NB4 (cell line): ENCODE measurements around the gene IL10RA.
A peak's percentile ranks its signal among the peaks of the same experiment; 100 is the strongest.
"Not testable (repeated sequence)": the region's sequence is repeated elsewhere in the genome, so short reads cannot be mapped to it uniquely, and the experiment has no call there.

Experiments used
- DNase-seq: peaks from one replicate; pipeline ENCODE4 v3.0.0; 2010; ENCODE audit warnings: low read depth
- H3K4me3 ChIP-seq: one replicate; pipeline ENCODE4 v1.5.1; 2011; ENCODE audit warnings: mild to moderate bottlenecking, low read depth, low read length, moderate library complexity
- CTCF ChIP-seq: IDR thresholded peaks from one replicate; pipeline ENCODE4 v1.5.1; 2012; ENCODE audit warnings: low read depth, low read length
- MYC ChIP-seq: IDR thresholded peaks from 2 replicates; pipeline ENCODE4 v1.6.1; 2011; ENCODE audit warnings: low read depth, low read length
- POLR2A ChIP-seq: IDR thresholded peaks from 2 replicates; pipeline ENCODE4 v1.6.1; 2011; ENCODE audit warnings: mild to moderate bottlenecking; ENCODE audit not compliant: insufficient read length; ENCODE audit errors: extremely low read depth
- TF ChIP-seq, protein P1 (sequence below): IDR thresholded peaks from 2 replicates; pipeline ENCODE4 v1.6.1; 2011; ENCODE audit warnings: low read depth, low read length

Gene IL10RA

GRCh38 chr11:117944554-117944953, 41.6 kb upstream of the IL10RA start:
- TF ChIP-seq MYC (no peak), POLR2A (no peak), CTCF (no peak)
- TF ChIP-seq, protein P1, sequence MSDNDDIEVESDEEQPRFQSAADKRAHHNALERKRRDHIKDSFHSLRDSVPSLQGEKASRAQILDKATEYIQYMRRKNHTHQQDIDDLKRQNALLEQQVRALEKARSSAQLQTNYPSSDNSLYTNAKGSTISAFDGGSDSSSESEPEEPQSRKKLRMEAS = no peak
- no peak for DNase-seq
- H3K4me3 ChIP-seq = no peak overlapping the region

GRCh38 chr11:117945047-117945810, 41.0 kb upstream of the IL10RA start:
- DNase-seq = no peak
- H3K4me3 ChIP-seq = no peak overlapping the region
- TF ChIP-seq POLR2A (no peak), CTCF (peak; percentile 40)

DNA sequence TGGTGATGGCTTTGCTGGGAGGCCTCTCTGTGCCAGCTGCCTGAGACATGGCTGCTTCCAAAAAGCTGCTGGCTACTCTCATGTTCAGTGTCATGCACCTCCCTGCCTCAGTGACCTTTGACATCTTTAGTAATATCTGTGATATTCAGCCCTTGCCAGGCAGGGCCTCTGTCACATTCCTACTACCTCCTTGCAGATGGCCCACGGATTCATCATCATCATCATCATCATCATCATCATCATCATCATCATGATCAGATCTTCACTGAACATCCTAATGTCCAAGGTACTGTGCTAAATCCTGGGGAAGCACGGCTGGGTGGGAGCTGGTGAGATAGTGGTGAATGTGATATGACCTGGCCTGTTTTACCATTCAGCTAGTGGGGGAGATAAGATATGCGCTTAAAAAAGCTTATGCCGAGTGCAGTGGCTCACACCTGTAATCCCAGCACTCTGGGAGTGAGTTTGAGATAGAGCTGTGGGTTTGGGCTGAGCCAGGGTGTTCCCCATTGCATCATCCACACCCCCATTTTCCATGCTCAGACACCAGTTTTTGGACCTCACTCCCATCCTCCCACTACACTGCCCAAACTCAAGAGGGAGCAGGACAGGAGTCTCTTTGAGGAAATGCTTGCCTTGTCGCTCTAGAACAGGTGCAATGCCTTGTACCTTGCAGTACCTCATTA, 39.9 kb upstream of the IL10RA start:
- TF ChIP-seq MYC = no peak
- TF ChIP-seq CTCF = no peak
- no peak overlapping the region for H3K4me3 ChIP-seq
- no peak for DNase-seq

DNA sequence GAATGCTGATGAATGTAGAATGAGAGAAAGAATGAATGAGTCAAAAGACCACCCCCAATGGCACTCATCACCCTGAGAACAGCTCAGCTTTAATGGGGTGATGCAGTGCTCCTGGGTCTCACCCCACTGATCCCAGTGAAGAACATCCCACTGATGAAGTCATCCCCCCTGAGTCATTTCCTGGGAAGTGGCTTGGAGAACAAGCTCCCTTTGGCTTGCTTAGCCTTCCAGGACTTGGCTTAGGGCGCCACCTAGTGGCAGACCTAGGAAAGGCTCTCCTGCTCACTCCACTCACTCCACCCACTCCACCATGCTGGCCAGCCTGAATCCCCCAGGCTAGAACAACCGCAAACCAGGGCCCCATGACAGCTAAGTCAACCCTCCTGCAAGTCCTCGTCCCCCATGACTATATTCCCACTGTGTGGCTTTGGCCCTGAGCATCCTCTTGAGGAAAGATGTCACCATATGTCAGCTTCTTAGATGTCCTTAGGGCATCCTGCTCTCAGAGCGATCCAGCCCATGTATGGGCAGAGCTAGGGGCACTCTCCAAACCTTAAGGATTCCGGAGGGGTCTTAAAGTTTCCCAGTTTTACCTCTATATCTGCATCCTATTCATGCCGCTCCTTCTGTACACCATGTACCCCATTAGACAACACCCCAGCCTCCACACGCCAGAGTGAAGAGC, 39.2 kb upstream of the IL10RA start:
- no peak overlapping the region for H3K4me3 ChIP-seq
- peak; percentile 87 for DNase-seq
- TF ChIP-seq CTCF (peak; percentile 98), POLR2A (no peak)

GRCh38 chr11:117947751-117948150, 38.4 kb upstream of the IL10RA start:
- DNase-seq, H3K4me3 ChIP-seq: not testable (repeated sequence)

DNA sequence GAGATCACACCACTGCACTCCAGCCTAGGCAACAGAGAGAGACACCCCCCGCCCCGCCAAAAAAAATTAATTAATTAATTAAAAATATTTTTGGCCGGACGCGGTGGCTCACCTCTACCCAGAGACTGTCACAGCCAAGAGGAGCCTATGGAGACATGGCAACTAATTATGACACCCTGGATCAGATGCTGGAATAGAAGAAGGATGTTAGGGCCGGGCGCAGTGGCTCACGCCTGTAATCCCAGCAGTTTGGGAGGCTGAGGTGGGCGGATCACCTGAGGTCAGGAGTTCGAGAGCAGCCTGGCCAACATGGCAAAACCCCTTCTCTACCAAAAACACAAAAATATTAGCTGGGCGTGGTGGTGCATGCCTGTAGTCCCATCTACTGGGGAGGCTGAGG, 37.7 kb upstream of the IL10RA start:
- not testable (repeated sequence) for DNase-seq, H3K4me3 ChIP-seq

DNA sequence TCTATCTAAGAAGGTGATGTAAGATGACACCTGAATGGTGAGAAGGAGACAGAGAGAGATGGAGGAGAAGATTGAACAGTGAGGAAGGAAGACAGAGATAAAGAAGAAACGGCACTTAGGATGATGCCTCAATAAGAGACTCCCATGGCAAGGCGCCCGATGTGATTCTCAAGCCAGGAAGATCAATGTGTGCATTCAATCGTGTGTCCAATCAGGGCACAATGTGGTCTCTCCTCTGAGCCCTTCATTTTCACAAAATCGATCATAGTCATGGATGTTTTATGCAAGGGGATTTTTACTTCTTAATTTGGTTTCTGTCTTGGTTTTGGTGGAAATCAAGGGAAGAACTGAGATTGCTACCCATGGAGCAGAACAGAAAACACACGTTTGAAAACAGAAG, 37.1 kb upstream of the IL10RA start:
- no peak for DNase-seq
- H3K4me3 ChIP-seq = no peak overlapping the region
- no peak for TF ChIP-seq MYC
- TF ChIP-seq CTCF = no peak
- no peak for TF ChIP-seq POLR2A
- TF ChIP-seq, protein P1 = no peak
